Heart left ventricle (tissue), 16 donors: ENCODE measurements around the gene WSCD2. TPM values are rescaled to one million over a fixed set of nuclear protein-coding genes. Genes with fewer than 3 reads are reported as not detected.

Source experiments
- ATAC-seq, 4 donors: fragments of 200-7000 bp; cut with Tn5 transposase; one replicate each; pipeline ENCODE4 v1.9.1; 2020 to 2022; ENCODE audit warnings: moderate library complexity in 4 of 4, mild to moderate bottlenecking in 3 of 4, moderate number of reproducible peaks in 1 of 4
- DNase-seq, 5 donors: peaks; one replicate each; pipeline ENCODE4 v3.0.0-alpha.2; 2020
- H3K27ac ChIP-seq, 12 donors: fragments of 200-600 bp; sonication (generic) in 4 of 12; one replicate each; pipeline versions ENCODE4 v1.5.0 to v1.8.0; 2016 to 2022; ENCODE audit warnings: mild to moderate bottlenecking in 2 of 12
- H3K27me3 ChIP-seq, 9 donors: fragments of 200-600 bp; sonication (generic) in 2 of 9; one replicate each; pipeline versions ENCODE4 v1.5.1 to v1.8.0; 2016 to 2022; ENCODE audit warnings: mild to moderate bottlenecking in 3 of 9
- H3K36me3 ChIP-seq, 9 donors: fragments of 200-600 bp; sonication (generic) in 2 of 9; one replicate each; pipeline versions ENCODE4 v1.5.0 to v1.8.0; 2018 to 2022; ENCODE audit warnings: mild to moderate bottlenecking in 2 of 9
- H3K4me1 ChIP-seq, 12 donors: fragments of 200-600 bp; sonication (generic) in 4 of 12; one replicate each; pipeline versions ENCODE4 v1.5.0 to v1.8.0; 2016 to 2022; ENCODE audit warnings: mild to moderate bottlenecking in 3 of 12
- H3K4me3 ChIP-seq, 12 donors: fragments of 200-600 bp; sonication (generic) in 4 of 12; one replicate each; pipeline versions ENCODE4 v1.5.0 to v1.8.0; 2017 to 2022; ENCODE audit warnings: mild to moderate bottlenecking in 9 of 12, moderate library complexity in 4 of 12
- H3K9me3 ChIP-seq, 12 donors: fragments of 200-600 bp; sonication (generic) in 4 of 12; one replicate each; pipeline versions ENCODE4 v1.5.0 to v1.8.0; 2016 to 2022; ENCODE audit warnings: mild to moderate bottlenecking in 1 of 12
- CTCF ChIP-seq, 12 donors: fragments of 200-600 bp; sonication (generic) in 4 of 12; IDR thresholded peaks; one replicate each; pipeline versions ENCODE4 v1.5.0 to v1.8.0; 2018 to 2022; ENCODE audit warnings: antibody characterized with exemption in 12 of 12, mild to moderate bottlenecking in 5 of 12
- POLR2A ChIP-seq, 2 donors: fragments of 450-650 bp; IDR thresholded peaks; one replicate each; pipeline ENCODE4 v1.6.1; 2017; ENCODE audit warnings: antibody characterized with exemption in 2 of 2, mild to moderate bottlenecking in 2 of 2, moderate library complexity in 2 of 2
- WGBS, 4 donors: extraction: QIAGEN DNeasy Blood & Tissue Kit in 2 of 4; methylation state at CpG; one replicate each; pipeline versions ENCODE4 v1.1.5 to v1.1.7; 2013 to 2018; 5-methylcytosine and 5-hydroxymethylcytosine counted together
- intact Hi-C, 10 donors: fragments of 100-400 bp; cut with DNase I; formaldehyde crosslinking; loops; one replicate each; pipeline versions ENCODE4 v1.11.1 to v1.14.2; 2022
- long read RNA-seq, 3 donors: library from polyadenylated mRNA; unstranded; transcript quantifications; one replicate each; pipeline ENCODE4 v2.0.0, GENCODE V29; 2020 to 2021
- polyA plus RNA-seq, 2 donors: library from polyadenylated mRNA; stranded (reverse); fragments of 200-250 nt; gene quantifications; one replicate each; pipeline ENCODE4 v1.2.3, GENCODE V29; 2013
- total RNA-seq, 9 donors: library from RNA; depleted of rRNA in 2 of 9; stranded (reverse); fragments of >200 nt in 2 of 9; fragmentation: NEBNext Ultra II Directional in 3 of 9; extraction: Animal tissue kit (Norgen Biotek cat#: 25700) in 3 of 9; gene quantifications; one replicate each; pipeline versions ENCODE4 v1.1.0 to v1.2.4, GENCODE V29; 2016 to 2023
- donor health status: ischemic (EF 13 %, LVEDD 7.1; RV severe dilation, severe dysfunction).
- donor health status: healthy with polysubstance abuse.
- donor health status: DM: no; HTN: yes; CAD: no.
- donor health status: DM: no; HTN: no; CAD: no.
- donor health status: ischemic (EF 25% LVEDD 6.9; RV normal size, moderate dysfunction).
- donor health status: ischemic (EF 25% LVEDD 5.7; RV mildly dilated, moderate dysfunction).
- donor health status: healthy.
- donor health status: DM: yes; HTN: yes; CAD: no.
- donor health status: ischemic (EF 35%, LVEDD 5.7; RV mildly dilated, moderate dysfunction).
- donor health status: nonischemic (EF 11% LVEDD 7.7; RV severe dilation, severe dysfunction).
- donor health status: DM: yes; HTN: yes; CAD: no.
- donor health status: PGD.
- donor health status: ischemic (EF 29% LVEDD 5.4; RV normal size, mild dysfunction).
- donor health status: nonischemic (EF 23%, LVEDD 6.1; RV moderate dilation, normal function).

The WSCD2 gene
- total RNA-seq (1 to 10 TPM in 2 of 9 donors, under 1 TPM in 6, not detected in 1; 0.07 to 2.5 (median 0.49) TPM), polyA plus RNA-seq (not detected)
- long read RNA-seq, donor 1, partial matches to known transcripts = 1 of 3 reads
- long read RNA-seq, donor 1, other reads (novel, unspliced or antisense) = 2 of 3 reads
- long read RNA-seq, donor 2 = 0 reads
- long read RNA-seq, donor 3 = 0 reads

- Histone ChIP-seq H3K9me3 (peaks cover 0 to 3% (median 0%) of the 10 kb centered on the region in 12 donors), H3K4me3 (peak within 1 kb of the TSS in 11 of 12 donors; percentile 18 to 58 (median 40)), H3K27me3 (peaks cover 0 to 76% (median 37%) of the 10 kb centered on the region in 9 donors), H3K27ac (peak within 1 kb of the TSS in 2 of 12 donors; percentile 5 to 71), H3K36me3 (no peaks in the 10 kb centered on the region), H3K4me1 (peaks cover 0 to 24% (median 2%) of the 10 kb centered on the region in 12 donors)
- intact Hi-C loops = loop anchor here in 2 of 10 donors (1.0 to 5.0 kb wide), 2 partner anchors 63 to 64 kb away; no protein-coding TSS in a partner anchor
- peak in 7 of 12 donors; percentile 6 to 40 (median 20) for TF ChIP-seq CTCF (IDR thresholded peaks at IDR 0.05)
- no peak for TF ChIP-seq POLR2A (IDR thresholded peaks at IDR 0.05)
- ATAC-seq (peak in 3 of 4 donors; percentile 49 to 70 (median 52)), DNase-seq (peak in 3 of 5 donors; percentile 29 to 63 (median 48))
- WGBS, 4 donors = 3 to 6% (median 5%) methylated on average over 55 to 74 of the region's 74 CpGs
Observed at GRCh38 chr12:108129017-108129812, at the start of gene WSCD2. Gene WSCD2 (plus strand): TSS chr12:108129288. CDS start chr12:108195833, 66,545 bp downstream.

GRCh38 chr12:108079721-108080120, 49.4 kb upstream of the WSCD2 start:
- intact Hi-C loops = no loop called here
- DNase-seq (no peak), ATAC-seq (no peak)
- H3K27ac ChIP-seq = no peak overlapping the region
- no peak for TF ChIP-seq POLR2A (IDR thresholded peaks at IDR 0.05)
- TF ChIP-seq CTCF (IDR thresholded peaks at IDR 0.05) = no peak
- peaks cover 0 to 31% (median 3%) of the 10 kb centered on the region in 9 donors for H3K27me3 ChIP-seq
- no peaks in the 10 kb centered on the region for H3K4me1 ChIP-seq
- peaks cover 0 to 12% (median 2%) of the 10 kb centered on the region in 12 donors for H3K9me3 ChIP-seq
- H3K36me3 ChIP-seq = no peaks in the 10 kb centered on the region
- 86 to 95% (median 90%) methylated on average over 1 of the region's 1 CpG for WGBS, 4 donors
- no peak overlapping the region for H3K4me3 ChIP-seq

- Histone ChIP-seq H3K4me3 (no peak overlapping the region), H3K27me3 (peaks cover 0 to 28% (median 3%) of the 10 kb centered on the region in 9 donors), H3K27ac (no peak overlapping the region), H3K4me1 (no peaks in the 10 kb centered on the region), H3K9me3 (peaks cover 0 to 17% (median 2%) of the 10 kb centered on the region in 12 donors), H3K36me3 (no peaks in the 10 kb centered on the region)
- TF ChIP-seq CTCF (IDR thresholded peaks at IDR 0.05) (no peak), POLR2A (IDR thresholded peaks at IDR 0.05) (no peak)
- ATAC-seq = no peak
- intact Hi-C loops = no loop called here
- no peak for DNase-seq
- 75 to 84% (median 80%) methylated on average over 7 of the region's 7 CpGs for WGBS, 4 donors
Observed at GRCh38 chr12:108080363-108080762, 48.7 kb upstream of the WSCD2 start.

GRCh38 chr12:108082485-108082884, 46.6 kb upstream of the WSCD2 start:
- DNase-seq = no peak
- Histone ChIP-seq H3K27ac (no peak overlapping the region), H3K27me3 (peaks cover 0 to 21% (median 3%) of the 10 kb centered on the region in 9 donors), H3K9me3 (peaks cover 0 to 30% (median 7%) of the 10 kb centered on the region in 12 donors), H3K4me3 (no peak overlapping the region), H3K36me3 (no peaks in the 10 kb centered on the region), H3K4me1 (no peaks in the 10 kb centered on the region)
- 70 to 88% (median 82%) methylated on average over 1 of the region's 1 CpG for WGBS, 4 donors
- no peak for ATAC-seq
- no peak for TF ChIP-seq POLR2A (IDR thresholded peaks at IDR 0.05)
- no peak for TF ChIP-seq CTCF (IDR thresholded peaks at IDR 0.05)
- intact Hi-C loops = no loop called here
